ENCODE measurements around the gene C20orf204.

The C20orf204 gene

GRCh38 chr20:64052987-64053840, 17.2 kb downstream of the C20orf204 start:
- TF ChIP-seq CTCF (IDR thresholded peaks at IDR 0.05; ENCODE audit: low read length, missing control alignments) = no peak
- DNase-seq (ENCODE audit: low read depth) = no peak
- no peak overlapping the region for H3K4me3 ChIP-seq (replicated peaks; ENCODE audit: low read depth, low read length)

GRCh38 chr20:64053841-64054661, 18.1 kb downstream of the C20orf204 start:
- peak; percentile 30 for TF ChIP-seq CTCF (IDR thresholded peaks at IDR 0.05; ENCODE audit: low read length, missing control alignments)
- H3K4me3 ChIP-seq (replicated peaks; ENCODE audit: low read depth, low read length) = peak overlapping the region; percentile 17
- peak; percentile 84 for DNase-seq (ENCODE audit: low read depth)

- H3K4me3 ChIP-seq (replicated peaks; ENCODE audit: low read depth, low read length) = no peak overlapping the region
- TF ChIP-seq CTCF (IDR thresholded peaks at IDR 0.05; ENCODE audit: low read length, missing control alignments) = no peak
- no peak for DNase-seq (ENCODE audit: low read depth)
Observed at GRCh38 chr20:64055396-64055892, 19.5 kb downstream of the C20orf204 start.

GRCh38 chr20:64055893-64056638, 20.1 kb downstream of the C20orf204 start:
- H3K4me3 ChIP-seq (replicated peaks; ENCODE audit: low read depth, low read length) = no peak overlapping the region
- no peak for TF ChIP-seq CTCF (IDR thresholded peaks at IDR 0.05; ENCODE audit: low read length, missing control alignments)
- DNase-seq (ENCODE audit: low read depth) = peak; percentile 77

- H3K4me3 ChIP-seq (replicated peaks; ENCODE audit: low read depth, low read length) = no peak overlapping the region
- DNase-seq (ENCODE audit: low read depth) = no peak
- TF ChIP-seq CTCF (IDR thresholded peaks at IDR 0.05; ENCODE audit: low read length, missing control alignments) = no peak
Observed at GRCh38 chr20:64056639-64056888, 20.6 kb downstream of the C20orf204 start.

GRCh38 chr20:64056889-64057627, 21.1 kb downstream of the C20orf204 start:
- no peak overlapping the region for H3K4me3 ChIP-seq (replicated peaks; ENCODE audit: low read depth, low read length)
- no peak for TF ChIP-seq CTCF (IDR thresholded peaks at IDR 0.05; ENCODE audit: low read length, missing control alignments)
- DNase-seq (ENCODE audit: low read depth) = no peak

Measured in fibroblast of pulmonary artery (primary cell).